ENCODE measurements around the gene OR13A1. TPM values are rescaled to one million over a fixed set of nuclear protein-coding genes. Genes with fewer than 3 reads are reported as not detected.
A peak's percentile ranks its signal among the peaks of the same experiment; 100 is the strongest.
"Not testable (repeated sequence)": the region's sequence is repeated elsewhere in the genome, so short reads cannot be mapped to it uniquely, and the experiment has no call there.

The OR13A1 gene
- total RNA-seq, 1 experiment from 2014 or later = 0.15 TPM

DNA sequence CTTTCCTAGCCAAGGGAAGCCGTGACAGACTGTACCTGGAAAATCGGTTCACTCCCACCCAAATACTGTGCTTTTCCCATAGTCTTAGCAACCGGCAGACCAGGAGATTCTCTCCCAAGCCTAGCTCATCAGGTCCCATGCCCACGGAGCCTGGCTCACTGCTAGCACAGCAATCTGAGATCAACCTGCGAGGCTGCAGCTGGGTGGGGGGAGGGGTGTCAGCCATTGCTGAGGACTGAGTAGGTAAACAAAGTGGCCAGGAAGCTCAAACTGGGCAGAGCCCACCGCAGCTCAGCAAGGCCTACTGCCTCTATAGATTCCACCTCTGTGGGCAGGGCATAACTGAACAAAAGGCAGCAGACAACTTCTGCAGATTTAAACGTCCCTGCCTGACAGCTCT is 43.6 kb upstream of the OR13A1 start:
- not testable (repeated sequence) for H3K9ac ChIP-seq (ENCODE audit: extremely low read depth, insufficient read length, low read length); H2BK20ac ChIP-seq (ENCODE audit: low read depth, low read length, poor library complexity, severe bottlenecking); H2BK12ac ChIP-seq (ENCODE audit: insufficient read length, low read depth, low read length); H3K4me3 Mint-ChIP-seq; H4K8ac ChIP-seq (replicated peaks; ENCODE audit: insufficient read length, low read depth, low read length); H2BK5ac ChIP-seq (ENCODE audit: insufficient read length, low read length); H3K27ac Mint-ChIP-seq; H3K27ac ChIP-seq (ENCODE audit: insufficient read length, low read depth, low read length); H3K9me3 ChIP-seq (ENCODE audit: control insufficient read depth, low read depth, low read length); H3K4ac ChIP-seq (ENCODE audit: low read depth, low read length); H3K27me3 ChIP-seq (ENCODE audit: insufficient read depth, low read length); H3K79me1 ChIP-seq (ENCODE audit: insufficient read depth, low read depth, low read length, poor library complexity, severe bottlenecking); H3K18ac ChIP-seq (ENCODE audit: insufficient read length, low read depth, low read length); H4K91ac ChIP-seq (ENCODE audit: insufficient read length, low read depth, low read length); H3K36me3 Mint-ChIP-seq (ENCODE audit: insufficient read depth in 1 of 3, low read depth in 3 of 3); H2AK5ac ChIP-seq (ENCODE audit: insufficient read length, low read length); H3K4me2 ChIP-seq (ENCODE audit: insufficient read depth, insufficient read length, low read length); H3K79me2 ChIP-seq (ENCODE audit: insufficient read depth, low read length); H3K23me2 ChIP-seq (ENCODE audit: insufficient read length, low read depth, low read length, poor library complexity, severe bottlenecking); H2AFZ ChIP-seq (ENCODE audit: low read length); H3T11ph ChIP-seq (ENCODE audit: low read length); H3K56ac ChIP-seq (ENCODE audit: insufficient read length, low read depth, low read length); H2BK120ac ChIP-seq (ENCODE audit: low read depth, low read length, poor library complexity, severe bottlenecking); H3K9me3 Mint-ChIP-seq; H4K5ac ChIP-seq (ENCODE audit: insufficient read length, low read depth, low read length); H3K23ac ChIP-seq (ENCODE audit: insufficient read length, low read depth, low read length); H3K14ac ChIP-seq (ENCODE audit: insufficient read depth, low read length); H2BK15ac ChIP-seq (ENCODE audit: low read depth, low read length); H4K20me1 ChIP-seq (ENCODE audit: control insufficient read depth, insufficient read depth, insufficient read length); H3K4me1 ChIP-seq (ENCODE audit: insufficient read depth, low read length)
- WGBS (ENCODE audit: extremely low coverage, insufficient read length, low lambda C conversion rate) = no CpG with 5 or more reads among the region's 7 CpGs
- Mint-ChIP-seq H3K4me1 (peaks cover 26 to 29% of the 10 kb centered on the region in 2 experiments), H3K27me3 (ENCODE audit: low read depth) (peaks cover 33% of the 10 kb centered on the region)
- peak; percentile 53 for DNase-seq
